Fibroblast of skin of left biceps (primary cell): ENCODE data around the gene PGBD5.

Source experiments
- DNase-seq, 2 experiments: peaks; one replicate each; pipeline ENCODE4 v3.0.0-alpha.2; 2013; ENCODE audit warnings: low read depth in 2 of 2

PGBD5 gene

GRCh38 chr1:230377324-230377723 lies 48.8 kb downstream of the PGBD5 start:
- no peak for DNase-seq

GRCh38 chr1:230376296-230376695 lies 49.8 kb downstream of the PGBD5 start:
- DNase-seq, result no peak

GRCh38 chr1:230375780-230376179 lies 50.4 kb downstream of the PGBD5 start:
- no peak for DNase-seq

GRCh38 chr1:230375147-230375546 lies 51.0 kb downstream of the PGBD5 start:
- no peak for DNase-seq

- DNase-seq, result no peak
These were observed 54.0 kb downstream of the PGBD5 start for GRCh38 chr1:230371923-230372703.

DNA sequence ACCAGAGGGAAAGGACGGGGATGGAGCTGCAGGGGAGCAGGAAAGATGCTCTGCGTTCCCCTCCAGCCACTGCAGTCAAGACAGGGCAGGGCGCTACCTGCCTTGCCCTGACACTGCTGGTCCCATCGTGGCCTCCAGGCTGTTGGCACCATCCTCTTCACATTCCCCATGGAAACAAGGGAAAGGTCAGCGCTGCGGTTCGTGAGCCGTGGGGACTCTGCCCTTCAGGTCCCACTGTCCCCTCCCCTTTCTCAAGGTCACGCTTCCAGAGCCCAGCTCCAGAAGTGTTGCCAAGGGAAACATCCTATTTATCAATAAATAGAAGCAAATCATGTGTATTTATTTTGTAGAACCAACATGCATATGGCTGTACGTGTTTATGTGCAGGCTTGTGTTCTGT lies 56.0 kb downstream of the PGBD5 start:
- DNase-seq, result no peak

GRCh38 chr1:230368871-230369270 lies 57.3 kb downstream of the PGBD5 start:
- no peak for DNase-seq

DNA sequence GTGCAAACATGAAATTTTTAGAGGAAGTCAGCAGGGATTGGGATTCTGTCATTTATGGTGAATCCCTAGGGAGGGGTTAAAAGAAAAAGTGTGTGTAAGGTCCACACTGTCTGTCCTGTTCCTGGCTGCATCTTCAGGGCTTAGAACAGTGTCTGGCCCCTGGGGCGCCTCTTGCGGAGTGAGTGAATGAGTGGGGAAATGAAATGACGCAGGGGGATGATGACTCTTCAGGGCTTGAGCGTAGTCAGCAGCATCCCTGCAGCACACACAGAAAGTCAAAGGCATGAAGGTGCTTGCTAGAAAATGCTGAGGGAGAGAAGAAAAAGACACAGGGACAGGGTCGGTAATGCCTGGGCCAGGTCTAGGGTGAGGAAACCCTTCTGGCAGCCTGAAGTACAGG lies 57.8 kb downstream of the PGBD5 start:
- no peak for DNase-seq

GRCh38 chr1:230366504-230366915 lies 59.6 kb downstream of the PGBD5 start:
- DNase-seq, result no peak

DNA sequence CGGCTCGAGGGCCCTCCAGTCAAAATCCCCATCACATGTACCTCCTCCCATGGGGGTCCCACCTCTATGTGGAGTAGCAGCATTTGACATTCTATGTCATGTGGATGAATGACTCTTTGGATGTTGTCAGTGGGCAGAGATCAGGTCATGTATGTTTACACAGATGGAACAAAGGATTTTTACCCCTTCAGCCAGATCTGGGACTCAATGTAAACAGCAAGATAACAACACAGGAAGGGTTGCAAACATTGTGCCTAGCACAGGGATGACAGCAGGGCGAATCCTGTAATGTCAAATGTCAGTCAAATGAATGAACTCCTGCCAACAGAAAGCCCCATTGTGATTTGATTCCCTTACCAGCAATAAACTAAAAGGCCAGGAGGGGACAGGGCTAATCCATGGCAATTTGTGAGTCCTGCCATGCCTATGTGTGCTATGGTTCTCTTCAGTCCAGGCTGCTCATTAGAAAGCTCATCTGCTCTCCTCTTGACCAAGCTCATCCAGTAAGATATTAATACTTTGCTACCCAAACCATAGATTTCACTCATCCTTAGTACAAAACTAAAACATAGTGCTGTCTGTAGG lies 60.3 kb downstream of the PGBD5 start:
- DNase-seq, result no peak

DNA sequence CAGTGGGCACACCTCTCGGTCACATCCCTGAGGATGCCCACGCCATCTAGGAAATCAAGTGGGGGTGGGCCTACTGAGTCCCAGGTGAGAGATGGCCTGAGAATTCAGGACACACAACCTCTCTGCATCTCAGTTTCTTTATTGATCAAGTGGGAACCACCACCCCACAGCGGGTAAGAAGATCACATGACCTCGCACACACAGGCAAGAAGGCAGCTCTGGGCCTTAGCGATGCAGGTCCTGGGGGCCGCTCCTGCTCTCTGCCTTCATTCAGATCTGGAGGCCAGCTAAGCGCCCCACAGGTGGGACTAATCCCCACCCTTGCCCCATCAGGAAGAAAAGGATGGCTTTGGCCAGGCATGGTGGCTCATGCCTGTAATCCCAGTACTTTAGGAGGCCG lies 63.2 kb downstream of the PGBD5 start:
- DNase-seq, result no peak

GRCh38 chr1:230361941-230362340 lies 64.2 kb downstream of the PGBD5 start:
- DNase-seq, result no peak

DNA sequence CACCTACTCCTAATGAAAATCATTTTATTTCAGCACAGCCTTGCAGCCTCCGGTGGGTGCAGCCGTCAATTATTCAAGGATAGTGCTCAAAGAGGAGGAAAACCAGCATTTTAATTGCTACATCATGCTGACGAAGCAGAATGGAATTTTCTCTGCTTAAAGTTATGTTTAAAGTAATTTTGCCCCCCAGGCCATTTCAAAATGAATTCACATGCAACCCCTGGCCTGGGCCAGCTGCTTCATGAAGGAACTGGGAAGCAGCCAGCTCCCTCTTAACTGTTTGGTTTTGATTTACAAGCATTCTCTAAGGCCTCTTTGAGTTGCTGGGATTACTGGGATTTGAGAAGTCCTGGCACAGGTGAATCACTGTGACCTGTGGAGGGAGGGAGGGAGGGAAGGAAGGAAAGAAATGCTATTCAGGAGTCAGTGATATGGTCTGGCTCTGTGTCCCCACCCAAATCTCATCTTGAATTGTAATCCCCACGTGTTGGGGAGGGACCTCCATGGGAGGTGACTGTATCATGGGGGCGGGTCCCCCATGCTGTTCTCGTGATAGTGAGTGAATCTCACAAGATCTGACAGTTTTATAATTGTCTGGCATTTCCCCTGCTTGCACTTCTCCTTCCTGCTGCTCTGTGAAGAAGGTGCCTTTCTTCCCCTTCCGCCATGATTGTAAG lies 66.0 kb downstream of the PGBD5 start:
- no peak for DNase-seq

- DNase-seq, result no peak
These were observed 69.0 kb downstream of the PGBD5 start for GRCh38 chr1:230356869-230357794.

GRCh38 chr1:230356190-230356589 lies 69.9 kb downstream of the PGBD5 start:
- no peak for DNase-seq

DNA sequence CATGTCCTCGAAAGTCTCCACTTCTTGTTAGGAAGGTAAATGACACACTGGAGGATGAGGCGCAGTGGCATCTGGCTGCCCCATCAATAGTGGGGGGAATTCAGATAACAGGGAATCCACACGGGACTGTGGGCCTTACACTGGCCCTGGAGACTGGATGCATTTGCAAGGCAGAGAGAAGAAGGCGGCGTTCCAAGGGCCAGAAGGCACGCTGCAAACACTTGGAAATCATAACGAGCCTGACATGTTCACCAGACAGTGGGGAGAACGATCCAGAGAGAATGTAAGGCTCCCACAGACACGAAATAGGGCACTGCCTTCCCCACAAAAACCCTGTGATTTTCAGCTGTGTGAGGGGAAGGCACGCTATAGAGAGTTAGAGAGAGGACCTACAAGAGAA lies 70.5 kb downstream of the PGBD5 start:
- no peak for DNase-seq

GRCh38 chr1:230355128-230355527 lies 71.0 kb downstream of the PGBD5 start:
- DNase-seq, result no peak

DNA sequence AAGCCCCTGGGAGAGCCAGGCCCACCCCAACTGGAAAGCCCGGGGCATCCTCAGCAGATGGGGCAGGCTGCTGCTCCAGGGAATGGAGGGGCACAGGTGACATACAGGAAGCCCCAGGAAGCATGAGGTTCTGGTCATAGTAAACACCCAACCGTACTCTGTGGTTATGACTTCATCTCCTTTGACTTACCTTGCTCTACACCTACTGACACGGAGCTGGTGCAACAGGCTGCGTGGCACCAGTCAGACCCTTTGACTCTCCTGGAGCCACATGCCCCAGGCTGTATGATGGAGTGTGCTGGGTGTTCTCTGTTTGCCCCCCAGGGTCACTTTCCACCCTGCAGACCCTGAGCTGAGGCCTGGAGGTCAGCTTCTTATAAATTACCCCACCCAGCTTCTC lies 72.1 kb downstream of the PGBD5 start:
- DNase-seq, result no peak

DNA sequence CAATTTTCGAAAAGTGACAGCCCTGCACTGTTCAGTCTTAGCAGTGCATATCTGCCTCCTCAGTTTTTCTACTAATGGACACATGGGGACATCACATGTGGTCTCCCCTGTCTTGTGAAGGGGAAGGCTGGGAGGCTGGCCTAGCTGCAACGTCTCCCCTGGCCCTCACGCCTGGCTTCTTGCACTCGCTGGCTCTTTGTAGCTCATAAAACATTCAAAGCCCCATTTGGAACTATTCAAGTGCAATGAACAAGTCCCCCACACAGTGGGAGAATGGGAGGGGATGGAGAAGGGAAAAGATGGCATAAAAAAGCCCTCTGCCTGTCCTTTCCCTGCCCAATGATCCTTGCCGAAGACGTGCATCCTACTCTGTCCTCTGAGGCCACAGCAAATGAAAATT lies 73.6 kb downstream of the PGBD5 start:
- no peak for DNase-seq

GRCh38 chr1:230351983-230352382 lies 74.1 kb downstream of the PGBD5 start:
- no peak for DNase-seq

DNA sequence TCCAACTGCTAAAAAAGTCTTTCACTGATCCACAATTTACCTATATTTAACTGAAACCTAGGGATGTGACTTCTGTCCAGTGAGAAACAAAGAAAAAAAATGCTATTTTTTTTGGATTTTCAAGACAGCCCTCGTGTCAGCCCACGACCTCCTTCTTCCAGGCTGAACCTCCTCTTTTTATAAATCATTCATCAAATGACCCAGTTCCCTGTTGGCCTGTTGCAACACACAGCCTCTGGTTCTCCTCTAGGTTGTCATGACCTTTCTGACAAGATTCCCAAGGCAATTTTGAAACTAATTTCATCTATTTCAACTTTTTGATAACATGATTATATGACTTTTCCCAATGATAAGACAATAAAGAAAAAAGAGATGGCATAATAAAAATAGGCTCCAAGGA lies 74.6 kb downstream of the PGBD5 start:
- no peak for DNase-seq
